NCI-H2196 treated with DMSO at 0.1 percent for 48 hours (cell line): ENCODE results near the gene SERPINB6.
"Not testable (repeated sequence)": the region's sequence is repeated elsewhere in the genome, so short reads cannot be mapped to it uniquely, and the experiment has no call there.

ENCODE experiments used
- DNase-seq: peaks from one replicate; lab custom pipeline; 2025; ENCODE audit not compliant: unreplicated experiment; lab: John Stamatoyannopoulos, UW

The SERPINB6 gene

GRCh38 chr6:2959909-2960719, 11.3 kb downstream of the SERPINB6 start:
- DNase-seq = no peak

GRCh38 chr6:2958776-2959175, 12.6 kb downstream of the SERPINB6 start:
- no peak for DNase-seq

- DNase-seq = no peak
These were observed 13.0 kb downstream of the SERPINB6 start for GRCh38 chr6:2958331-2958711.

- DNase-seq = no peak
These were observed 13.6 kb downstream of the SERPINB6 start for GRCh38 chr6:2957696-2958330.

DNA sequence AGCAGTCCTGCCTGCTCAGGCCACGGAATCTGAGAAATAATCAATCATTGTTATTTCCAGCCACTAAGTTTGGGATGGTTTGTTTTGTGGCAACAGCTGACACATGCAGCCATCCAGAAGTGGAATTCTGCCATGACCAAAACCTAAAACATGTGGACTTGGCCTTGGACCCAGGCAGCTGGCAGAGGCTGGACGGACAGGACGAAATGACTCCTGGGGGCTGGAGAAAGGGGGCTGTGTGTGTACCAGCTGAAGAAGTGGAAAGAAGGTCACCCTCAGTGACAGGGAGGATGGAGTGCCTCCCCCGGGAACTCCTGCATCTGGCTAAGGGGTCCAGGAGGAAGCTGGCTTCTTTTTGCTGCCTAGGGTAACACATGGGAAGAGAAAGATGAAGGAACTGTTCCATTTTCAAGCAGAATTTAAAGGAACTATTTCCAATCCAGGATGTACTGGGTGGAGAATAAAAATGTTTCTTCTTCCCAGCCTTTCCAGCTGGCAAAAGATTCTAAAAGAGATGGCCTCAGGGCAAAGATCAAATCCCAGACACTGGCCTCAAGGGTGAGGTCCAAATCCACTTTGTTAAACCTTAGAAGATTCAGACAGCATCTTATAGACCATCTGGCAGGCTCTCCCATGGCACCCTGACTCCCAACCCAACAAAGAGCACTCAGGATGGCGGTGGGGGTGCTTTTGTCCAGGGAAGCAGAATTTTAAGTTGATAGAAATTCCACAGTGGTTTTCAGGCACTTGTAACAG, 14.3 kb downstream of the SERPINB6 start:
- no peak for DNase-seq

DNA sequence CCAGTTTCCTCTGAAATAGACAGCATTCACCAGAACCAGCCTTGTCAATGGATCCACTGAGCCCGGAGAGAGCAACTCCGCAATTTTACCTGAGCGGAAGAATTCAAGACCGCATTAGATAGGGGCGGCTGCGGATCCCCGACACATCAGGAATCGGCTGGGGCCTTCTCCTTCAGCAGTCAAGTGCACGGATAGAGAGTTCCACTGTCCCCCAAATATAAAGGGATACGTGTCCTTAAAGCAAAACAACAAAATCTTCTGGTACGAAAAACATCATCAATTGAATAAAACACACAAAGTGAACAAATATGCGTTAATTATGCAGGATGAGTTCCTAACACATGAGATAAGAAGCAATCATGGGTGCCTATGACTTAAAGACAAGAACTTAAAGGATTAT, 18.3 kb downstream of the SERPINB6 start:
- no peak for DNase-seq

DNA sequence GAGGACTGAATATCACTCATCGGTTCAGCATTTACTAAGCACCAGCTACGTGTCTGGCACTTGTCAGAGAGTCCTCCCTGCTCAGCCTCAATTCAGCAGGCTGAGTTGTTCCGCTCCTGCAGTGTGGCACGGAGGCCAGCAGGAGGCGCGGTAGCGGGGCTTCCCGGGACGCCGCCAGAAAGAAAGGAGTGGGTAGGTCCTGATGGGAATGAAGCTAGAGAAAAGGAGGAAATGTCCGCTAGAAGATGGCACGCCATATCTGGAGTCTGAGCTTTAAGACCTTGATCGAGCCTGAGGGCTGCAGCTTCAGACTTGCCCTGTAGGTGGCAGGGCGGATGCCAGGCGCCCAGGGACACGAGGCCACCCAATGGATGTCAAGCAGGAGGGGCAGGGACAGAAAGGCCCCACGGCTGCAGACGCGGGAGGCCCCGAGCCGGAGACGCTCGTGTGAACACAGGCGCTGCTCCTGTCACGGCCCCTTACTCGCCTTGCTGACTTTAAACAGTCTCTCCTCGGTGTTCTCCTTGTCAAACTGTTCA, 18.7 kb downstream of the SERPINB6 start:
- no peak for DNase-seq

GRCh38 chr6:2951728-2952127, 19.6 kb downstream of the SERPINB6 start:
- no peak for DNase-seq

DNA sequence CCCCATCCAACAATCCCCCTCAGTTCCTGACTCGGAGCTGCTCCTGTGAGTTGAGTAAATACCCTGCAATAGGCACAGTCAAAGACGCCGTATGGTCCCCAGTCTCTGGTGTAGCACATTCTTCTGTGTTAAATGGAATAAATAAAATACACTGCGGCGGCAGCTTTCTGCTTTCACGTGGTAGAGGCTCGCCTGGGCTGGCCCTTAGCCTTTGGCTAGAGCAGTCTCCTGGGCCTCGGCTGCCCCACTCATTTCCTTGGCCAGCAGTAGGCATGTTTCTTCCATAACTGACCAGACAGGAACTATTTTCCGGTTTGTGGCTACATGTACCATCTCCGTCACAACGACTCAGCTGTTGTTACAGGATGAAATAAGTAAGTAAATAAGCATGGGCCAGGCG, 20.7 kb downstream of the SERPINB6 start:
- DNase-seq = no peak

DNA sequence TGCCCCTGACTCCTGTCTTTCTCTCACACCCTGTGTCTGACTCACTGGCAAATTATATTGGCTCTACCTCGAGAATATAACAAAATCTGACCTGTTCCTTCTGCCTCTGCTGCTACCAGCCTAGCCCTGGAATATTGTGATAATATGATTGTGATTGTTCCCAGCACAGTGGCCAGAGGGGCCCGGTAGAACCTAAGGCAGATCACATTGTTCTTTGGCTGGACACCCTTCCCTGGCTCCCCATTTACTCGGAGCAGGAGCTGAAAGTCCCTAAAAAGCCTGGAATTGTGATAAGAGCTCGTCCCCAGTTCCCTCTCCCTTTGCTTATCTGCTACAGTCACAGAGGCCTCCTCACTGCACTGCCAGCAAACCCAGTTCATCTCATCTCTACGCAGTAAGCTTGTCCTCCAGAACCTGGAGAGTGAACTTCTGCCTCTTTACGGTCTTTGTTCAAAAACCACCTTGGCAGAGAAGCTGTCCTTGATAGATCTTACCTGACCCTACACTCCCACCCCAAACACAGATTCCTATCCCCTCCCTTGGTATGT, 21.8 kb downstream of the SERPINB6 start:
- DNase-seq = no peak

GRCh38 chr6:2949121-2949520, 22.2 kb downstream of the SERPINB6 start:
- DNase-seq = no peak

DNA sequence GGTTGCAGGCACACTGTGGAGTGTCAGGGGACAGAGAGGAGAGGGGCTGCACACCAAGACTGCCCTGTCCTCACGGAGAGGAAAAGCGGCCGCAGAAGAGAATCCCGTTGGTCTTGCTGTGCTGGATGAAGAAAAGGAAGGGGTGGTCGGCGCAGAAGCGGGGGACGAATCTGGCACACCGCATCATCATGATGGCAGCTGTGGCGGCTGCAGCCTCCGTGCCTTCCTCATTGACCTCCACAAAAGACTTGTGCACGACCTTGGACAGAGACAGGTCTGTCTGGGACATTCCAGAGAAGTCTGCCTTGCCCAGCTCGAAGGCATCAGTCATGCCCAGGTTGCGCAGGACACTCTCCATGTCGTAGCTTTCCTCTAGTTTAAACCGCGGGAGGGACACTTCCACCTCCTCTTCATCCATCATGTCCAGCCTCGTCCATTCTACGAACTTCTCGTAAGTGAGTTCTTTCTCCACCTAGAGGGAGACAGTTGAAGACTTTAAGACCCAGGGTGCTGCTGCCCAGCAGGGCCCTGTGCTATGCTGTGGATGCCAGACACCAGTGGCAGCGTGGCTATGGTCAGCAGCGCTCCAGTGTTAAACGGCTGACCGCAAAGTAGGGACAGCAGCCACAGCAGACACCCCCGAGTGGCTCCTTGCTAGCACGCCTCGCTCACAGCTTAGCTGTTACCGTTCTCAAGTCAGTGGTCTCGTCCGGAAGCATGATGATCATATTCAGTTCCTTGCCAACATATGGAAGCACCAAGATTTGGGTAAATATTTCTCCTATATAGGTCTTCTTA, 22.9 kb downstream of the SERPINB6 start:
- DNase-seq = no peak

GRCh38 chr6:2947445-2947844, 23.9 kb downstream of the SERPINB6 start:
- DNase-seq = no peak

DNA sequence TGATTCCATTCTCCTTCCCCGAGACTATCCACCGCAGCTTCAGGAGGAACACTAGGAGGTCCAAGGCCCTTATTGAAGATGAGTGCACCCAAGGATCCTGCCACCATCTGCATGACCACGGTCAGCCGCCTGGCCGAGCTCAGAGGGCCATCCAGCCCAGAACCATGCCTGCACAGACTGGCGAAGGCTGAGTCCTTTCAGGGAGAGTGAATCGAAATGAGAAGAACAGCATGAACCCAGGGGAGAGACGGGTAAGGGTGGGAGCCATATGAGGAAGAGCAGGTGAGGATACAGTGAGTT, 26.3 kb downstream of the SERPINB6 start:
- DNase-seq = no peak

- no peak for DNase-seq
These were observed 26.8 kb downstream of the SERPINB6 start for GRCh38 chr6:2944405-2945152.

DNA sequence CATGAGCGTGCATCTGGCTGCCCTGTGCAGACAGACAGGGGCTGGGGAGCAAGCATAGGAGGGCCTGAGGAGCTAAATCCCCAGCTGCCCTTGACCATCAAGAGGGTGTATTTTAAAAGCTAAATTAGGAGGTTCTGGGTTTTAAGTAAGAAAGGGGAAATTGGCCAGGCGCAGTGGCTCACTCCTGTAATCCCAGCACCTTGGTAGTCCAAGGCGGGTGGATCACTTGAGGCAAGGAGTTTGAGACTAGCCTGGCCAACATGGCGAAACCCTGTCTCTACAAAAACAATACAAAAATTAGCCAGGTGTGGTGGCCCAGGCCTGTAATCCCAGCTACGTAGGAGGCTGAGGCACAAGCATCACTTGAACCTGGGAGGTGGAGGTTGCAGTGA, 27.8 kb downstream of the SERPINB6 start:
- DNase-seq = no peak

GRCh38 chr6:2942914-2943563, 28.3 kb downstream of the SERPINB6 start:
- no peak for DNase-seq

DNA sequence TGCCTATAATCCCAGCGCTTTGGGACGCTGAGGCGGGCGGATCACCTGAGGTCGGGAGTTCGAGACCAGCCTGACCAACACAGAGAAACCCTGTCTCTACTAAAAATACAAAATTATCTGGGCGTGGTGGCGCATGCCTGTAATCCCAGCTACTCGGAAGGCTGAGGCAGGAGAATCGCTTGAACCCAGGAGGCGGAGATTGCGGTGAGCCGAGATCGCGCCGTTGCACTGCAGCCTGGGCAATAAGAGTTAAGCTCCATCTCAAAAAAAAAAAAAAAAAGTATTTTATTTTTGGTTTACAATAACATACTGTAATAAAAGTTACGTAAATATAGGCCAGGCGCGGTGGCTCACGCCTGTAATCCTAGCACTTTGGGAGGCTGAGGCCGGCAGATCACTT, 29.3 kb downstream of the SERPINB6 start:
- not testable (repeated sequence) for DNase-seq

GRCh38 chr6:2940851-2941250, 30.5 kb downstream of the SERPINB6 start:
- DNase-seq = no peak
